Chondrocyte (in vitro differentiated cells): ENCODE measurements around the gene ATAD2B. TPM values are rescaled to one million over a fixed set of nuclear protein-coding genes. Genes with fewer than 3 reads are reported as not detected.

Experiments used
- DNase-seq: peaks from one replicate; pipeline ENCODE4 v3.0.0; 2021; ENCODE audit warnings: mixed read lengths, low spot score
- H3K27ac Mint-ChIP-seq: one replicate; pipeline ENCODE4 v1.8.0; 2021; ENCODE audit warnings: mild to moderate bottlenecking, moderate library complexity, mixed read lengths; ENCODE audit not compliant: unreplicated experiment
- H3K27me3 Mint-ChIP-seq: 2 replicates; pipeline ENCODE4 v1.8.0; 2021; ENCODE audit warnings: low read depth, mixed read lengths
- H3K36me3 Mint-ChIP-seq: 2 replicates; pipeline ENCODE4 v1.8.0; 2021; ENCODE audit warnings: low read depth, mixed read lengths
- H3K4me1 Mint-ChIP-seq: 2 replicates; pipeline ENCODE4 v1.8.0; 2021; ENCODE audit warnings: low read depth, mild to moderate bottlenecking, mixed read lengths
- H3K4me3 Mint-ChIP-seq: one replicate; pipeline ENCODE4 v1.8.0; 2021; ENCODE audit warnings: mild to moderate bottlenecking, moderate library complexity, mixed read lengths; ENCODE audit not compliant: unreplicated experiment
- H3K9me3 Mint-ChIP-seq: 2 replicates; pipeline ENCODE4 v1.8.0; 2021; ENCODE audit warnings: low read depth, mixed read lengths
- total RNA-seq: library from RNA; stranded (reverse); gene quantifications from 3 replicates; pipeline ENCODE4 v1.2.1, GENCODE V29; 2021
- TF ChIP-seq, protein P1 (sequence below): fragments of 200-600 bp; sonication (generic); IDR thresholded peaks from 2 replicates; pipeline ENCODE4 v1.5.0; 2021; ENCODE audit warnings: antibody characterized with exemption, mild to moderate bottlenecking, moderate library complexity

The ATAD2B gene
- total RNA-seq, 1 donor from 2014 or later = 15.9 TPM

DNA sequence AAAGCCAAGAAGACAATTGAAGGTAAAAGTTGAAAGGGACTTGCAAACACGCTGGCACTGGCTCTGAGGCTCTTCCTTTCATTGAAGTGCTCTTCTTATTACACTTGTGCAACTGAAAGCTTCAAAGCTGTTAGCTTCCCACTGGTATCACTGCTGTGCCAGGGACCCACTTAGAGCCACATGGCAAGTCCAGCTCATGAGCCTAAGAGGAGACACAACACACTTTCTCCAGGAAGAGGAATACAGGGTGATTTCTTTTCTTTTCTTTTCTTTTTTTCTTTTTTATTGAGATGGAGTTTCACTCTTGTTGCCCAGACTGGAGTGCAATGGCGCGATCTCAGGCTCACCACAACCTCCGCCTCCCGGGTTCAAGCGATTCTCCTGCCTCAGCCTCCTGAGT lies 218.2 kb downstream of the ATAD2B start:
- H3K4me3 Mint-ChIP-seq = no peak overlapping the region
- H3K9me3 Mint-ChIP-seq = no peaks in the 10 kb centered on the region
- no peak for DNase-seq
- H3K27me3 Mint-ChIP-seq = no peaks in the 10 kb centered on the region
- peaks cover 21% of the 10 kb centered on the region for H3K36me3 Mint-ChIP-seq
- TF ChIP-seq, protein P1, sequence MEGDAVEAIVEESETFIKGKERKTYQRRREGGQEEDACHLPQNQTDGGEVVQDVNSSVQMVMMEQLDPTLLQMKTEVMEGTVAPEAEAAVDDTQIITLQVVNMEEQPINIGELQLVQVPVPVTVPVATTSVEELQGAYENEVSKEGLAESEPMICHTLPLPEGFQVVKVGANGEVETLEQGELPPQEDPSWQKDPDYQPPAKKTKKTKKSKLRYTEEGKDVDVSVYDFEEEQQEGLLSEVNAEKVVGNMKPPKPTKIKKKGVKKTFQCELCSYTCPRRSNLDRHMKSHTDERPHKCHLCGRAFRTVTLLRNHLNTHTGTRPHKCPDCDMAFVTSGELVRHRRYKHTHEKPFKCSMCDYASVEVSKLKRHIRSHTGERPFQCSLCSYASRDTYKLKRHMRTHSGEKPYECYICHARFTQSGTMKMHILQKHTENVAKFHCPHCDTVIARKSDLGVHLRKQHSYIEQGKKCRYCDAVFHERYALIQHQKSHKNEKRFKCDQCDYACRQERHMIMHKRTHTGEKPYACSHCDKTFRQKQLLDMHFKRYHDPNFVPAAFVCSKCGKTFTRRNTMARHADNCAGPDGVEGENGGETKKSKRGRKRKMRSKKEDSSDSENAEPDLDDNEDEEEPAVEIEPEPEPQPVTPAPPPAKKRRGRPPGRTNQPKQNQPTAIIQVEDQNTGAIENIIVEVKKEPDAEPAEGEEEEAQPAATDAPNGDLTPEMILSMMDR = no peak
- no peak overlapping the region for H3K27ac Mint-ChIP-seq
- peaks cover 25% of the 10 kb centered on the region for H3K4me1 Mint-ChIP-seq

DNA sequence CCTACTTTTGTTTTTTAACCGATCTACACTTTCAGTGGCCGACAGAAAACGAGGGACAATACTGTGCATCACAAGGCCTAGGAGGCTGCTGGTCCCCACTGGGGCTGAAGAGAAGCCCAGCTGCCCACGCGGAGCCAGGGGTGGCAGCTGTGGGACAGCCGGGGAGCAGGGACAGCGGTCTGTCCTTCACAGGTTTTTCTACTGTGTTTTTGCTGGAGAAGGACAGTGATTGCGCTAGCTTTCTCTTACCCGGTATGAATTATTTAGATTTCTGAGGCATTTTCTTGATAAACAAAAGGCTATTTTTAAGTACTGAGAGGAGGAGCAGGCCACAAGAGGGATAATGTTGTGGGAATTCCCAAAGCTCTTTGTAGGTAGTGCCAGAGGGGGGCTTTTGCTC lies 219.8 kb downstream of the ATAD2B start:
- no peak for DNase-seq
- Mint-ChIP-seq H3K4me3 (no peak overlapping the region), H3K27ac (no peak overlapping the region), H3K4me1 (peaks cover 13% of the 10 kb centered on the region), H3K36me3 (peaks cover 24% of the 10 kb centered on the region), H3K9me3 (no peaks in the 10 kb centered on the region), H3K27me3 (no peaks in the 10 kb centered on the region)
- TF ChIP-seq, protein P1 = no peak

DNA sequence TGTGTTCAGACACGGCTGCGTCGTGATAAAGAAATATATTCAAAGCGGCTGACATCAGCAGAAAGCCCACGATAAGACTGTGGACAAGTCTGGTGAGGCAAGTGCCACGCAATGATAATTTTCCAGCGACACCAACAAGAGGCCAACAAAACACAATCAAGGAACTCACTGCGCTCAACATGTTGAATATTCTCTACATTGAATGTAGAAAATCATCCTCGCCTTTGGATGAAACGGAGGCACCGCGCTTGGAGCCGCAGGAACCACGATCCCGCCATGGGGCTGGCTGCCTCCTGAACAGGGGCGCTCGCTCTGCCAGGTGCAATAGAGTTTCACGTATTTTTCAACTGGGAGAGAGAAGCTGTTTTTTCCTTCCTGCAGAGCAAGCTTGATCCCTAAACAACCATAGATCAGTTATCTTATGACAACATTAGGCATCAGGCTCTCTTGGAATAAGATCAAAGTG lies 220.3 kb downstream of the ATAD2B start:
- no peak overlapping the region for H3K27ac Mint-ChIP-seq
- no peak overlapping the region for H3K4me3 Mint-ChIP-seq
- no peaks in the 10 kb centered on the region for H3K27me3 Mint-ChIP-seq
- TF ChIP-seq, protein P1 = no peak
- H3K9me3 Mint-ChIP-seq = no peaks in the 10 kb centered on the region
- H3K36me3 Mint-ChIP-seq = peaks cover 24% of the 10 kb centered on the region
- no peak for DNase-seq
- peaks cover 9% of the 10 kb centered on the region for H3K4me1 Mint-ChIP-seq

DNA sequence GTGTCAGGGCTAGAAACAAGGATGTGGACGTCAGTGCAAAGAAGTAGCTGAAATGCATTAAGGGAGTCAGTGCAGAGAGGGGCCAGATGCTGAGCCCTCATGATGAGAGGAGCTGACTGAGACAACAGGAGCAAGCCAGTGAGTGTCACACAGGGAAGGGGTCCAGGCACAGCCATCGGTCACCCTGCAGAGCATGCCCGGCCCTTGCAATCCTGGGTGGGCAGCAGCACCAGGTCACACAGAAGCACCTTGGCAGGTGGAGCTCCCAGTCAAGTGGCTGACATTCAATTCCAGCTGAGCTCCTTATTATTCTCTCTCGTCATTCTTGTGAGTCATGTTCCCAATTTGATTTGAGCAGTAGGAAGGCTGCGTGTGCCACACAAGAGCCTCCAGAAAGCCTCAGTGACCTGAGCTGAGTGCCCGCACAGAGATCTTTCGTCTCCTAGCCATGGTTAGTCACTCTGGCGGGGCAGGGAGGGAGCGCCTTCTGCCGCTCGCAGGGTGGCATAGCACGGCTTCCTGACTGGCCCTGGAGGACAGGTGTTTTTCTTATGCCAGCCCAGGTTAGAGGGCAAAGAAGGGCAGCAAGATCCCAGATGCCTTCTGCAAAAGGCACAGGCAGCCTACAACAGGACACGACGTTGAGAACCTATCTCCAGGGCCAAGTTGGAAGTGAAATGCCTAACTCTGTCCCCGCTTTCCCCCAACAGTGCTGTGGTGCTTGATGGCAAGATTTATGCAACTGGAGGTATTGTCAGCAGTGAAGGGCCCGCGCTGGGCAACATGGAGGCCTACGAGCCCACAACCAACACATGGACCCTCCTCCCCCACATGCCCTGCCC lies 220.9 kb downstream of the ATAD2B start:
- DNase-seq = no peak
- peaks cover 9% of the 10 kb centered on the region for H3K4me1 Mint-ChIP-seq
- H3K36me3 Mint-ChIP-seq = peaks cover 26% of the 10 kb centered on the region
- no peaks in the 10 kb centered on the region for H3K9me3 Mint-ChIP-seq
- H3K27me3 Mint-ChIP-seq = no peaks in the 10 kb centered on the region
- no peak overlapping the region for H3K27ac Mint-ChIP-seq
- TF ChIP-seq, protein P1 = no peak
- no peak overlapping the region for H3K4me3 Mint-ChIP-seq

DNA sequence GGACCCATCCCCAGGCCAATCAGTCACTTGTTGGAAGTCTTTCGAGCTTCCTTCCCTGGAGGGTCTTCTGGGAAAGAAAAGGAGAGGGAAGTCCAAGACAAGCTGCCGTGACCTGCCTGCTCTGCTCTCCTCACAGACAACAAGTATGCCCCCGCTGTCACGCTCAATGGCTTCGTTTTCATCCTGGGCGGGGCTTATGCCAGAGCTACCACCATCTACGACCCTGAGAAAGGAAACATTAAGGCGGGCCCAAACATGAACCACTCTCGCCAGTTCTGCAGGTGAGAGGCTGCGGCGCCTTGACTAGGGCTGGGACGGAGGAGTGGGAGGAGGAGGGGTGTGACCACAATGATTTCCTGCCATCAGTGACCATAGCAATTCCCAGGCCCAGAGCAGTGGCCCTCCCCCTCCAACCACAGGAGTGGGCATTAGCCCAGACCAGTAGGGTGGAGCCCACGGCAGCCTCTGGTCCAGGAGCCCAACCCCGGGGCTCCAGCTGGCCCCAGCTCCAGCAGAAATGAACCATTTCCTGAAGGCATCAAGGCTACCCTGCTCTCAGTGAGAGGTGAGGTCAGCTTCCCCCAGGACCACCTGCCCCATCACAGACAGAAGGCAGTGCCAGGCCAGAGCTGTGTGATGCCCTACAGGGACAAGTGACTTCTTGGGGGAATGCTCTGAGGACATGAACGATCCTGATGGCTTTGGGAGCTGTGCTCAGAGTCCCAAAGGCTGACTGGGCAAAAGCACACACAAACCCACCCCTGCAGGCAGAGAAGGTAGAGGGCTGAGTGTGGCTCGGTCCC lies 223.1 kb downstream of the ATAD2B start:
- DNase-seq = no peak
- Mint-ChIP-seq H3K4me3 (no peak overlapping the region), H3K27ac (no peak overlapping the region), H3K27me3 (no peaks in the 10 kb centered on the region), H3K36me3 (peaks cover 37% of the 10 kb centered on the region), H3K9me3 (peaks cover 4% of the 10 kb centered on the region), H3K4me1 (peaks cover 9% of the 10 kb centered on the region)
- TF ChIP-seq, protein P1 = no peak
